Measurements from ENCODE around the gene PC. TPM values are rescaled to one million over a fixed set of nuclear protein-coding genes. Genes with fewer than 3 reads are reported as not detected.

Gene PC
- total and polyA plus RNA-seq, 7 donors = 2.0 to 40.2 (median 11.8) TPM

DNA sequence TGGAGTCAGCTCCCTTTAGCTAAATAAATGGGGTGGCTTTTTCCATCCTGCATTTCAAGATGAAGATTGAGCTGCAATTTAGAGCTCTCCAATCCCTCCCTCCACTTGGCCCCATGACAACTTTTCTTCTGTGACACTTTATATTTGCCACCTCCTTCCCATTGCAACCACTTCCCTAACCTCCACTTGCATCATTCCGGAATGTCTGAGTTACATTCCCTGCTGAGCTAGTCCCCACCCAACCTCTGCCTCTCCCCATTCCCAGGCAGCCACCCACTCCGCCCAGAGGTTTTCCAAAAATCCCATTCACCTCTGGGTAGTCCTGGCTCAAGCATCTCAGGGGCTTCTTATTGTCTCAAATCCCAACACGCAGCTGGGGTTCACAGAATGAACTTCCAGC is 24.7 kb downstream of the PC start:
- WGBS, 2 donors = 95 to 96% methylated on average over 3 of the region's 3 CpGs
- TF ChIP-seq, protein P1, sequence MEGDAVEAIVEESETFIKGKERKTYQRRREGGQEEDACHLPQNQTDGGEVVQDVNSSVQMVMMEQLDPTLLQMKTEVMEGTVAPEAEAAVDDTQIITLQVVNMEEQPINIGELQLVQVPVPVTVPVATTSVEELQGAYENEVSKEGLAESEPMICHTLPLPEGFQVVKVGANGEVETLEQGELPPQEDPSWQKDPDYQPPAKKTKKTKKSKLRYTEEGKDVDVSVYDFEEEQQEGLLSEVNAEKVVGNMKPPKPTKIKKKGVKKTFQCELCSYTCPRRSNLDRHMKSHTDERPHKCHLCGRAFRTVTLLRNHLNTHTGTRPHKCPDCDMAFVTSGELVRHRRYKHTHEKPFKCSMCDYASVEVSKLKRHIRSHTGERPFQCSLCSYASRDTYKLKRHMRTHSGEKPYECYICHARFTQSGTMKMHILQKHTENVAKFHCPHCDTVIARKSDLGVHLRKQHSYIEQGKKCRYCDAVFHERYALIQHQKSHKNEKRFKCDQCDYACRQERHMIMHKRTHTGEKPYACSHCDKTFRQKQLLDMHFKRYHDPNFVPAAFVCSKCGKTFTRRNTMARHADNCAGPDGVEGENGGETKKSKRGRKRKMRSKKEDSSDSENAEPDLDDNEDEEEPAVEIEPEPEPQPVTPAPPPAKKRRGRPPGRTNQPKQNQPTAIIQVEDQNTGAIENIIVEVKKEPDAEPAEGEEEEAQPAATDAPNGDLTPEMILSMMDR (IDR thresholded peaks at IDR 0.05) = no peak
- TF ChIP-seq EP300 (IDR thresholded peaks at IDR 0.05) (no peak), POLR2A (IDR thresholded peaks at IDR 0.05) (no peak), POLR2AphosphoS5 (IDR thresholded peaks at IDR 0.05) (no peak)
- Histone ChIP-seq H3K9me3 (no peaks in the 10 kb centered on the region), H3K36me3 (no peaks in the 10 kb centered on the region), H3K27ac (no peak overlapping the region), H3K4me3 (no peak overlapping the region), H3K4me1 (no peaks in the 10 kb centered on the region), H3K27me3 (no peaks in the 10 kb centered on the region)
- no peak for DNase-seq
- intact Hi-C loops (cut with DNase I) = no loop called here

DNA sequence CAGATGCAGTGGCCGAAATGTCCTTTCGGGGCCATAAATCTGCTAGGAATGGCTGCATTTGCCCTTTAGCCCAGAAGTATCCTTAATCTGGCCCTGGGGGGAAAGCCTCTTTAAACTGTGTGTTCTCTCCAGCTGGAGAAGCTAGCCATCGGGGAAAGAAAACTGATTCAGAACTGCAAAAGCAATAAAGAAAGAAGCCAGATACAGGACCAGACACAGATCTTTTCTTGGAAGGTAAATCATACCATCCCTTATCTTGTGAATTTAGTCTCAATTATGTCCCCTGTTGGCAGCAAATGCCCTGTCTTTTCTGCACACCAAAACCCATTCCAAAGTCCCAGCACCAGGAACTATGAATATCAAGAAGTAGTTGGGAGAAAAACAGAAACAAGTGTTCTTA is 25.6 kb downstream of the PC start:
- Histone ChIP-seq H3K9me3 (no peaks in the 10 kb centered on the region), H3K4me1 (no peaks in the 10 kb centered on the region), H3K27ac (no peak overlapping the region), H3K27me3 (no peaks in the 10 kb centered on the region), H3K4me3 (no peak overlapping the region), H3K36me3 (no peaks in the 10 kb centered on the region)
- DNase-seq = no peak
- intact Hi-C loops (cut with DNase I) = no loop called here
- TF ChIP-seq POLR2A (IDR thresholded peaks at IDR 0.05) (no peak), POLR2AphosphoS5 (IDR thresholded peaks at IDR 0.05) (no peak), EP300 (IDR thresholded peaks at IDR 0.05) (no peak)
- TF ChIP-seq, protein P1 (IDR thresholded peaks at IDR 0.05) = no peak
- 92 to 94% methylated on average over 3 of the region's 3 CpGs for WGBS, 2 donors

DNA sequence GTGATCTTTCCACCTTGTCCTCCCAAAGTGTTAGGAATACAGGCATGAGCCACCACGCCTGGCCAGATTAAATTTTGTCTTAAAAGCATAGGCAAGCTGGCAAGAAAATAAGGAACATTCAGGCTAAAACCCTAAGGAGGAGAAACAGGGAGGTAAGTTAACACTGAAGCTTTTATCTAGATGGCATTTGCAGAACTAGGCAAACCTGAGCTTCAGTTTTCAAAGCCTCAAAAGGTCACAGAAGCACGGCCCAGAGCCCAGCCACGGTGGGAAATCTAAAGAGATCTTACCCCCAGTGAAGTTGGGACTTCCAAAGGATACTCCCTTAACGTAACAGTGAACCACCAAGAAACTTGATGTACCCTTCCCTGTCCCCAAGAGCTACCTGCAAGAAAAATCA is 28.4 kb downstream of the PC start:
- no peaks in the 10 kb centered on the region for H3K36me3 ChIP-seq
- no peak overlapping the region for H3K4me3 ChIP-seq
- H3K27ac ChIP-seq = no peak overlapping the region
- 74 to 82% methylated on average over 4 of the region's 4 CpGs for WGBS, 2 donors
- no peaks in the 10 kb centered on the region for H3K9me3 ChIP-seq
- H3K27me3 ChIP-seq = no peaks in the 10 kb centered on the region
- intact Hi-C loops (cut with DNase I) = no loop called here
- TF ChIP-seq EP300 (IDR thresholded peaks at IDR 0.05) (no peak), POLR2AphosphoS5 (IDR thresholded peaks at IDR 0.05) (no peak), POLR2A (IDR thresholded peaks at IDR 0.05) (no peak)
- TF ChIP-seq, protein P1 (IDR thresholded peaks at IDR 0.05) = no peak
- H3K4me1 ChIP-seq = no peaks in the 10 kb centered on the region
- DNase-seq = no peak

DNA sequence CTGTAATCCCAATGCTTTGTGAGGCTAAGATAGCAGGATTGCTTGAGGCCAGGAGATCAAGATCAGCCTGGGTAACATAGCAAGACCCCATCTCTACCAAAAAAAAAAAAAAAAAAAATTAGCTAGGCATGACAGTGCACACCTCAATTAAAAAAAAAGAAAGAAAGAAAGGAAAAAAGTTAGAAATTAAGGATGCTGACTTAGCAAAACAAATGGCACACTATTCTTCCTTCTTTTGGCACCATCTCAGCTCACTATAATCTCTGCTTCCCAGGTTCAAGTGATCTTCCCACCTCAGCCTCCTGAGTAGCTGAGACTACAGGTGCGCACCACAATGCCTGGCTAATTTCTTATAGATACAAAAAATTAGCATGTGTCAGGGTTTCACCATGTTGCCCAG is 33.9 kb downstream of the PC start:
- no peaks in the 10 kb centered on the region for H3K4me1 ChIP-seq
- no peak overlapping the region for H3K4me3 ChIP-seq
- no peaks in the 10 kb centered on the region for H3K9me3 ChIP-seq
- no peak for DNase-seq
- H3K27ac ChIP-seq = no peak overlapping the region
- no peaks in the 10 kb centered on the region for H3K27me3 ChIP-seq
- TF ChIP-seq POLR2AphosphoS5 (IDR thresholded peaks at IDR 0.05) (no peak), POLR2A (IDR thresholded peaks at IDR 0.05) (no peak), EP300 (IDR thresholded peaks at IDR 0.05) (no peak)
- TF ChIP-seq, protein P1 (IDR thresholded peaks at IDR 0.05) = no peak
- WGBS, 2 donors = 100% methylated on average over 1 of the region's 1 CpG
- no peaks in the 10 kb centered on the region for H3K36me3 ChIP-seq
- intact Hi-C loops (cut with DNase I) = no loop called here

DNA sequence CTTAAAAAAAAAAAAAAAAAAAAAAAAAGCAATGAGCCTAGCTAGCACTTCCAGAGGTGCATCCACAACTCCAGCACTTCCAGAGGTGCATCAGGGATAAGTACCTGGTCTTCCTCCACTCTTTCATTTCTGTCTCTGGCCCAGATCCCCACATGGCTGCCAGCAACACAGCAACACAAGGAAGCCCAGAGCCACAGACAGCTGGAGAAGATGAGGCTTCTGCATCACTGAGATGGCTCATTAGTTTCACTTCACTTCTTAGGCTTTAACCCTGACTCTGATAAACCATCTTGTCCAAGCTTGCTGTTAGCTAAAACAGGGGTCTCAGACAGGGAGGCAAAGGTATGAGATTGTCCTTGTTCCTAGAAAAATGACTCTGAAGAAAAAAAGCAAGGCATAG is 35.6 kb downstream of the PC start:
- DNase-seq = no peak
- TF ChIP-seq, protein P1 (IDR thresholded peaks at IDR 0.05) = no peak
- TF ChIP-seq EP300 (IDR thresholded peaks at IDR 0.05) (no peak), POLR2AphosphoS5 (IDR thresholded peaks at IDR 0.05) (no peak), POLR2A (IDR thresholded peaks at IDR 0.05) (no peak)
- H3K36me3 ChIP-seq = no peaks in the 10 kb centered on the region
- H3K9me3 ChIP-seq = no peaks in the 10 kb centered on the region
- no peaks in the 10 kb centered on the region for H3K4me1 ChIP-seq
- intact Hi-C loops (cut with DNase I) = no loop called here
- H3K27ac ChIP-seq = no peak overlapping the region
- H3K4me3 ChIP-seq = no peak overlapping the region
- no peaks in the 10 kb centered on the region for H3K27me3 ChIP-seq

All from sigmoid colon (tissue), 7 donors.